SK-N-SH treated with all-trans-retinoic acid at 6 μM for 48 hours (cell line): Measurements from ENCODE around the gene CPNE7.

Source experiments
- ATAC-seq: fragments of 200-7000 bp; cut with Tn5 transposase; 3 replicates; pipeline ENCODE4 v1.9.1; 2020; ENCODE audit warnings: mild to moderate bottlenecking, moderate library complexity
- ARNTL ChIP-seq: fragments of 450-650 bp; formaldehyde crosslinking; IDR thresholded peaks from 2 replicates; pipeline ENCODE4 v1.5.0; 2020; ENCODE audit warnings: low read depth, mild to moderate bottlenecking, moderate library complexity, borderline replicate concordance
- BACH2 ChIP-seq: fragments of 250-450 bp; sonication (Bioruptor Pico); IDR thresholded peaks from 2 replicates; pipeline ENCODE4 v1.9.0; 2021; ENCODE audit warnings: mild to moderate bottlenecking, borderline replicate concordance
- CREB5 ChIP-seq: fragments of 250-450 bp; sonication (Bioruptor Pico); IDR thresholded peaks from 2 replicates; pipeline ENCODE4 v1.5.1; 2020; ENCODE audit warnings: low read depth, mild to moderate bottlenecking, moderate library complexity
- GLIS3 ChIP-seq: fragments of 250-450 bp; sonication (Bioruptor Pico); IDR thresholded peaks from 2 replicates; pipeline ENCODE4 v1.5.0; 2020; ENCODE audit warnings: mild to moderate bottlenecking, moderate library complexity
- OSR1 ChIP-seq: fragments of 250-450 bp; sonication (Bioruptor Pico); IDR thresholded peaks from 2 replicates; pipeline ENCODE4 v1.8.0; 2022; ENCODE audit warnings: moderate library complexity, mild to moderate bottlenecking, inconsistent platforms
- PATZ1 ChIP-seq: fragments of 250-450 bp; sonication (Bioruptor Pico); IDR thresholded peaks from 2 replicates; pipeline ENCODE4 v1.8.0; 2020; ENCODE audit warnings: mild to moderate bottlenecking, moderate library complexity, borderline replicate concordance
- PPARA ChIP-seq: fragments of 250-450 bp; sonication (Bioruptor Pico); IDR thresholded peaks from 2 replicates; pipeline ENCODE4 v1.5.0; 2020; ENCODE audit warnings: mild to moderate bottlenecking, borderline replicate concordance
- RARB ChIP-seq: fragments of 250-450 bp; sonication (Bioruptor Pico); IDR thresholded peaks from 2 replicates; pipeline ENCODE4 v1.8.0; 2021; ENCODE audit warnings: mild to moderate bottlenecking, moderate library complexity
- SNAI2 ChIP-seq: fragments of 250-450 bp; sonication (Bioruptor Pico); IDR thresholded peaks from 2 replicates; pipeline ENCODE4 v1.5.0; 2020; ENCODE audit warnings: mild to moderate bottlenecking, moderate library complexity
- TCF4 ChIP-seq: fragments of 250-450 bp; sonication (Bioruptor Pico); IDR thresholded peaks from 2 replicates; pipeline ENCODE4 v1.8.0; 2021; ENCODE audit warnings: mild to moderate bottlenecking, moderate library complexity, borderline replicate concordance
- TSHZ2 ChIP-seq: fragments of 250-450 bp; sonication (Bioruptor Pico); IDR thresholded peaks from 2 replicates; pipeline ENCODE4 v1.5.0; 2020; ENCODE audit warnings: mild to moderate bottlenecking, moderate library complexity
- ZC3H10 ChIP-seq: fragments of 250-450 bp; sonication (Bioruptor Pico); IDR thresholded peaks from 2 replicates; pipeline ENCODE4 v1.5.1; 2021; ENCODE audit warnings: mild to moderate bottlenecking, moderate library complexity
- ZFP3 ChIP-seq: fragments of 250-450 bp; sonication (Bioruptor Pico); IDR thresholded peaks from 2 replicates; pipeline ENCODE4 v1.5.0; 2020; ENCODE audit warnings: mild to moderate bottlenecking, moderate library complexity
- ZFP30 ChIP-seq: fragments of 450-650 bp; formaldehyde crosslinking; IDR thresholded peaks from 2 replicates; pipeline ENCODE4 v1.5.0; 2022; ENCODE audit warnings: mild to moderate bottlenecking, moderate library complexity
- ZNF565 ChIP-seq: fragments of 450-650 bp; formaldehyde crosslinking; conservative IDR thresholded peaks from 2 replicates; pipeline ENCODE4 v1.5.0; 2020; ENCODE audit warnings: low read depth, mild to moderate bottlenecking, moderate library complexity
- ZNF70 ChIP-seq: fragments of 450-650 bp; formaldehyde crosslinking; IDR thresholded peaks from 2 replicates; pipeline ENCODE4 v1.5.0; 2020; ENCODE audit warnings: mild to moderate bottlenecking, moderate library complexity
- ZNF8 ChIP-seq: fragments of 450-650 bp; formaldehyde crosslinking; IDR thresholded peaks from 2 replicates; pipeline ENCODE4 v1.5.0; 2020; ENCODE audit warnings: mild to moderate bottlenecking, moderate library complexity
- TF ChIP-seq, protein P1 (sequence below): fragments of 250-450 bp; sonication (Bioruptor Pico); IDR thresholded peaks from 2 replicates; pipeline ENCODE4 v1.8.0; 2021; ENCODE audit warnings: low read depth, mild to moderate bottlenecking, moderate library complexity, borderline replicate concordance
- TF ChIP-seq, protein P2 (sequence below): fragments of 250-450 bp; sonication (Bioruptor Pico); IDR thresholded peaks from 2 replicates; pipeline ENCODE4 v1.5.1; 2021; ENCODE audit warnings: mild to moderate bottlenecking, moderate library complexity

Gene CPNE7

DNA sequence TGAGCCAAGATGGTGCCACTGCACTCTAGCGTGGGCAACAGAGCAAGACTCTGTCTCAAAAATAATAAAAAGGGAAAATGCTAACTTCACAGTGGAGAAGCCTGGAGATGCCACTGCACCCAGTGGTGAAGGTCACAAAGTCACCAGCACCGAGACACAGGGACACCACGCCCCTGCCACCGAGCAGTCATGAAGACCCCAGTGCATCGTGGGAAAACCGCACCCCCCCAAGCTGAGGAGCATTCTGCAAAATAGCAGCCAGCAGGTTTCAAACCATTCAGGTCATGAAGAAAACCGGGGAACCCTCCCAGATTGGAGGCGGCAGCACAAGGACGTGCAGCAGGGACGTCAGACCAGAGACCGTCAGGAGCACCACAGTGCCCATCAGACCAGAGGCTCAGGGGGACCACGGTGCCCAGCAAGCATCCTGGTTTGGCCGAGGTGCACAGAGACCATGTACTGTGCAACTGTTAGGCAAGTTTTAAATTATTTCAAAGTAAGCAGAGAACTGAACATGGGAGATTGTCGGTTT lies 68.3 kb downstream of the CPNE7 start:
- ATAC-seq: no peak
- TF ChIP-seq GLIS3 (CRISPR knock-in tag): no peak
- TF ChIP-seq ARNTL: no peak
- TF ChIP-seq, protein P1, sequence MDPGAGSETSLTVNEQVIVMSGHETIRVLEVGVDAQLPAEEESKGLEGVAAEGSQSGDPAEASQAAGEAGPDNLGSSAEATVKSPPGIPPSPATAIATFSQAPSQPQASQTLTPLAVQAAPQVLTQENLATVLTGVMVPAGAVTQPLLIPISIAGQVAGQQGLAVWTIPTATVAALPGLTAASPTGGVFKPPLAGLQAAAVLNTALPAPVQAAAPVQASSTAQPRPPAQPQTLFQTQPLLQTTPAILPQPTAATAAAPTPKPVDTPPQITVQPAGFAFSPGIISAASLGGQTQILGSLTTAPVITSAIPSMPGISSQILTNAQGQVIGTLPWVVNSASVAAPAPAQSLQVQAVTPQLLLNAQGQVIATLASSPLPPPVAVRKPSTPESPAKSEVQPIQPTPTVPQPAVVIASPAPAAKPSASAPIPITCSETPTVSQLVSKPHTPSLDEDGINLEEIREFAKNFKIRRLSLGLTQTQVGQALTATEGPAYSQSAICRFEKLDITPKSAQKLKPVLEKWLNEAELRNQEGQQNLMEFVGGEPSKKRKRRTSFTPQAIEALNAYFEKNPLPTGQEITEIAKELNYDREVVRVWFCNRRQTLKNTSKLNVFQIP: no peak
- TF ChIP-seq CREB5: no peak
- TF ChIP-seq PATZ1: no peak
- TF ChIP-seq, protein P2, sequence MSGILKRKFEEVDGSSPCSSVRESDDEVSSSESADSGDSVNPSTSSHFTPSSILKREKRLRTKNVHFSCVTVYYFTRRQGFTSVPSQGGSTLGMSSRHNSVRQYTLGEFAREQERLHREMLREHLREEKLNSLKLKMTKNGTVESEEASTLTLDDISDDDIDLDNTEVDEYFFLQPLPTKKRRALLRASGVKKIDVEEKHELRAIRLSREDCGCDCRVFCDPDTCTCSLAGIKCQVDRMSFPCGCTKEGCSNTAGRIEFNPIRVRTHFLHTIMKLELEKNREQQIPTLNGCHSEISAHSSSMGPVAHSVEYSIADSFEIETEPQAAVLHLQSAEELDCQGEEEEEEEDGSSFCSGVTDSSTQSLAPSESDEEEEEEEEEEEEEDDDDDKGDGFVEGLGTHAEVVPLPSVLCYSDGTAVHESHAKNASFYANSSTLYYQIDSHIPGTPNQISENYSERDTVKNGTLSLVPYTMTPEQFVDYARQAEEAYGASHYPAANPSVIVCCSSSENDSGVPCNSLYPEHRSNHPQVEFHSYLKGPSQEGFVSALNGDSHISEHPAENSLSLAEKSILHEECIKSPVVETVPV (CRISPR knock-in tag): no peak
- TF ChIP-seq OSR1 (CRISPR knock-in tag): no peak
- no peak for TF ChIP-seq PPARA (CRISPR knock-in tag)
- no peak for TF ChIP-seq RARB (CRISPR knock-in tag)
- no peak for TF ChIP-seq BACH2
- no peak for TF ChIP-seq ZNF70 (CRISPR knock-in tag)

- no peak for TF ChIP-seq SNAI2 (CRISPR knock-in tag)
- no peak for TF ChIP-seq OSR1 (CRISPR knock-in tag)
- TF ChIP-seq GLIS3 (CRISPR knock-in tag): no peak
- no peak for TF ChIP-seq ZNF565 (CRISPR knock-in tag)
- TF ChIP-seq CREB5: no peak
- no peak for TF ChIP-seq ZFP30
- TF ChIP-seq TCF4: no peak
- no peak for TF ChIP-seq ZNF8 (CRISPR knock-in tag)
- TF ChIP-seq PPARA (CRISPR knock-in tag): no peak
- TF ChIP-seq ZC3H10: no peak
- ATAC-seq: no peak
These were observed 69.6 kb downstream of the CPNE7 start for GRCh38 chr16:89645122-89645521.

DNA sequence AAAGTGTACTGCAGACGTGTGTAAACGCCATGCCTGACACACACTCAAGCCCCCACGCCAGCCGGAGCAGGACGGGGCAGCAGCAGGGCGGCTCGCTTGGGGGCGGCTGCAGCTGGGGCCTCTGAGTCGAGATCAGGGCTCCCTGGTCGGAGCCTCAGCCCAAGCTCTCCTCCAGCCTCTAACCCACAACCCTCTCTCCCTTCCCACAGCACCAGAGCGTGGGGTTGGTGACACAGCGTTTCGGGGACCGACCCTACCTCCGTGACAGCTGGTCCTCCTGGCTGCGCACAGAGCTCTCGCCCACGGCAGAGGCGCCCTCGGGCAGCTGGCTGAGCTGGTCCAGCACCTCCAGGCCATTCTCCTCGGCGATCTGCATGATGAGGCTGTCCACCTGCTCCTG lies 70.7 kb downstream of the CPNE7 start:
- ATAC-seq: no peak
- no peak for TF ChIP-seq OSR1 (CRISPR knock-in tag)
- no peak for TF ChIP-seq ZFP30
- TF ChIP-seq RARB (CRISPR knock-in tag): no peak
- no peak for TF ChIP-seq TCF4
- no peak for TF ChIP-seq TSHZ2
- no peak for TF ChIP-seq ZFP3 (CRISPR knock-in tag)
- no peak for TF ChIP-seq SNAI2 (CRISPR knock-in tag)
- TF ChIP-seq PATZ1: no peak
- TF ChIP-seq CREB5: no peak
